ENCODE data around the gene TEK. TPM values are rescaled to one million over a fixed set of nuclear protein-coding genes. Genes with fewer than 3 reads are reported as not detected.

The TEK gene
- total and polyA plus RNA-seq, 8 donors = 0.56 to 25.5 (median 2.0) TPM; not detected in 1

DNA sequence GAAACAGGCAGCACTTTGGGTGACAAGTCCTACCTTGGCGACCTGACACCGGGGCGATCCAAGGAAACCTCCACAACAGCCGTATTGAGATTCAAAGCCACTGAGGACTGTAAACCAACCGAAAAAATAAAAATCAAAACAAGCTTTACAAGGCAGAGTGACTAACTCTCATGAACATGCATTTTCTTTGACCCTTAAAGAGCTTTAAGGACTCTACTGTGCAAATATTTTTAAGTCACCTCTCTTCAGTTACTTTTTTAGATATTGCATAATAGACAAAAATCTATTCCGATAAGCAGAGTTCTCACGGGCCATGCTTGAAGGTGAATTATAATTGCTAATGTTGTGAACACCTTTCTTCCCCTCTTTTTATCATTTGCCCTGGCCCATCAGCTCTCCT is 149.6 kb downstream of the TEK start:
- H3K27ac ChIP-seq = no peak overlapping the region
- peaks cover 0 to 4% (median 0%) of the 10 kb centered on the region in 3 donors for H3K27me3 ChIP-seq
- no peak for TF ChIP-seq POLR2AphosphoS5 (IDR thresholded peaks at IDR 0.05)
- no peak for TF ChIP-seq EP300 (IDR thresholded peaks at IDR 0.05)
- TF ChIP-seq POLR2A (IDR thresholded peaks at IDR 0.05) = no peak
- TF ChIP-seq, protein P1, sequence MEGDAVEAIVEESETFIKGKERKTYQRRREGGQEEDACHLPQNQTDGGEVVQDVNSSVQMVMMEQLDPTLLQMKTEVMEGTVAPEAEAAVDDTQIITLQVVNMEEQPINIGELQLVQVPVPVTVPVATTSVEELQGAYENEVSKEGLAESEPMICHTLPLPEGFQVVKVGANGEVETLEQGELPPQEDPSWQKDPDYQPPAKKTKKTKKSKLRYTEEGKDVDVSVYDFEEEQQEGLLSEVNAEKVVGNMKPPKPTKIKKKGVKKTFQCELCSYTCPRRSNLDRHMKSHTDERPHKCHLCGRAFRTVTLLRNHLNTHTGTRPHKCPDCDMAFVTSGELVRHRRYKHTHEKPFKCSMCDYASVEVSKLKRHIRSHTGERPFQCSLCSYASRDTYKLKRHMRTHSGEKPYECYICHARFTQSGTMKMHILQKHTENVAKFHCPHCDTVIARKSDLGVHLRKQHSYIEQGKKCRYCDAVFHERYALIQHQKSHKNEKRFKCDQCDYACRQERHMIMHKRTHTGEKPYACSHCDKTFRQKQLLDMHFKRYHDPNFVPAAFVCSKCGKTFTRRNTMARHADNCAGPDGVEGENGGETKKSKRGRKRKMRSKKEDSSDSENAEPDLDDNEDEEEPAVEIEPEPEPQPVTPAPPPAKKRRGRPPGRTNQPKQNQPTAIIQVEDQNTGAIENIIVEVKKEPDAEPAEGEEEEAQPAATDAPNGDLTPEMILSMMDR (IDR thresholded peaks at IDR 0.05) = no peak
- H3K4me1 ChIP-seq = no peaks in the 10 kb centered on the region
- intact Hi-C loops (cut with DNase I; ENCODE audit: low total_unique reads) = no loop called here
- no peak for DNase-seq
- no peaks in the 10 kb centered on the region for H3K36me3 ChIP-seq
- no peak overlapping the region for H3K4me3 ChIP-seq
- 81 to 93% (median 91%) methylated on average over 7 of the region's 7 CpGs for WGBS, 5 donors
- H3K9me3 ChIP-seq = no peaks in the 10 kb centered on the region

- intact Hi-C loops (cut with DNase I; ENCODE audit: low total_unique reads) = no loop called here
- H3K36me3 ChIP-seq = no peaks in the 10 kb centered on the region
- WGBS, 5 donors = 76 to 90% (median 78%) methylated on average over 8 of the region's 8 CpGs
- H3K4me3 ChIP-seq = no peak overlapping the region
- no peak overlapping the region for H3K27ac ChIP-seq
- DNase-seq = no peak
- H3K27me3 ChIP-seq = peaks cover 0 to 4% (median 0%) of the 10 kb centered on the region in 3 donors
- no peaks in the 10 kb centered on the region for H3K4me1 ChIP-seq
- H3K9me3 ChIP-seq = no peaks in the 10 kb centered on the region
- TF ChIP-seq POLR2A (IDR thresholded peaks at IDR 0.05) = no peak
Measured at GRCh38 chr9:27260789-27261516, 151.9 kb downstream of the TEK start.

DNA sequence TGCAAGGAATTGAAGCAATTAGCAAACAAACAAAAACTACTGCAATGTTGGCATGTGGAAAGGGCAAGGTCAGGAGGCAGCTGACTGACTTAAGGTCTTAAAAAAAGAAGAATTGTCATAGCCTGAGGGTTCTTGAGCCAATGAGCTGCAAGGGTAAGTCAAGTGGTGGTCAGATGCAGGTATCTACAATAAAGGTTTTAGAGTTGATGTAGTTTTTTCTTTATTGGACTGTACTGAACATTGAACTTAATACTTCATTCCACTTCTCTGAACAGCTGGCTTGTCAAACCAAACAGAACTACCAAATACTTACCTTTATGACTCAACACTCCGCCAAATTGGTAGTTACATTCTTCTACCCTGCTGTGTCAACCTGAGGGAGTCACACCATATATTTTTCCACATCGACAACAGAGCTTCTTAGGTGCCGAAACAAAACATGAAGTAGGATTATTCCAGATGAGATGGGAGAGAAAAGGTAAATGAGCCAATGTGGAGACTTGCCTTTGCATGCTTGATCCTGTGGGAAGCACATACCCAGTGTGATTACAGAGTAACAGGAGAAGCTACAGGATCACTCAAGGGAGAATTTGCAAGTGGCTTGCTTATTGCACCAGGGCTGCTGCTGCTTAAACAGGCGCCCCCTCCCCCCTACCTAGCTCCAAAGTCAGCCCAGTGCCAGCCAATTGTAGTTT is 152.6 kb downstream of the TEK start:
- no peaks in the 10 kb centered on the region for H3K4me1 ChIP-seq
- no peaks in the 10 kb centered on the region for H3K36me3 ChIP-seq
- no peaks in the 10 kb centered on the region for H3K9me3 ChIP-seq
- H3K27me3 ChIP-seq = peaks cover 0 to 4% (median 0%) of the 10 kb centered on the region in 3 donors
- H3K27ac ChIP-seq = no peak overlapping the region
- WGBS, 5 donors = 33 to 73% (median 55%) methylated on average over 4 of the region's 4 CpGs
- no peak for DNase-seq
- intact Hi-C loops (cut with DNase I; ENCODE audit: low total_unique reads) = no loop called here
- TF ChIP-seq POLR2AphosphoS5 (IDR thresholded peaks at IDR 0.05) (no peak), EP300 (IDR thresholded peaks at IDR 0.05) (no peak), POLR2A (IDR thresholded peaks at IDR 0.05) (no peak)
- TF ChIP-seq, protein P1 (IDR thresholded peaks at IDR 0.05) = no peak
- no peak overlapping the region for H3K4me3 ChIP-seq

- Histone ChIP-seq H3K27ac (no peak overlapping the region), H3K36me3 (no peaks in the 10 kb centered on the region), H3K4me1 (peaks cover 0 to 12% (median 5%) of the 10 kb centered on the region in 4 donors), H3K27me3 (no peaks in the 10 kb centered on the region), H3K9me3 (no peaks in the 10 kb centered on the region), H3K4me3 (no peak overlapping the region)
- intact Hi-C loops (cut with DNase I; ENCODE audit: low total_unique reads) = loop anchor here (10.0 kb wide), 1 partner anchor 237 kb away; no protein-coding TSS in a partner anchor
- DNase-seq = no peak
- WGBS, 5 donors = 88 to 97% (median 90%) methylated on average over 2 of the region's 2 CpGs
- no peak for TF ChIP-seq POLR2A (IDR thresholded peaks at IDR 0.05)
- TF ChIP-seq POLR2AphosphoS5 (IDR thresholded peaks at IDR 0.05) = no peak
- TF ChIP-seq EP300 (IDR thresholded peaks at IDR 0.05) = no peak
- TF ChIP-seq, protein P1 (IDR thresholded peaks at IDR 0.05) = no peak
Measured at GRCh38 chr9:27272103-27272502, 163.1 kb downstream of the TEK start.

Data from stomach (tissue), 9 donors.